ENCODE data around the gene TIMM50. TPM values are rescaled to one million over a fixed set of nuclear protein-coding genes. Genes with fewer than 3 reads are reported as not detected.
A peak's percentile ranks its signal among the peaks of the same experiment; 100 is the strongest.

Gene TIMM50
- total and polyA plus RNA-seq, 2 of the 8 experiments (the other 6 are each of a cell fraction or from before 2014, with no cell fraction given), result 155 to 187 TPM

- TF ChIP-seq SIN3A (conservative IDR thresholded peaks at IDR 0.05 in 1 of 2, IDR thresholded peaks at IDR 0.05 in 1 of 2; ENCODE audit: low read depth in 1 of 2, low read length in 2 of 2) (no peak; a peak in 1 of 4 replicates), TCF12 (IDR thresholded peaks at IDR 0.05; ENCODE audit: low read depth, low read length) (no peak), CBX8 (IDR thresholded peaks at IDR 0.05; ENCODE audit: borderline replicate concordance, low read depth, low read length) (no peak), NANOG (IDR thresholded peaks at IDR 0.05; ENCODE audit: insufficient read depth, low read depth, low read length, poor library complexity, severe bottlenecking) (no peak), ATF2 (IDR thresholded peaks at IDR 0.05; ENCODE audit: low read length) (no peak; the same call in 1 of the 2 replicates), TEAD4 (IDR thresholded peaks at IDR 0.05; ENCODE audit: low read depth, low read length) (no peak), SRF (IDR thresholded peaks at IDR 0.05; ENCODE audit: low read depth, low read length) (no peak), YY1 (IDR thresholded peaks at IDR 0.05; ENCODE audit: low read depth, low read length) (peak; percentile 78), RAD21 (IDR thresholded peaks at IDR 0.05 in 1 of 2, conservative IDR thresholded peaks at IDR 0.05 in 1 of 2; ENCODE audit: low read depth in 2 of 2, low read length in 2 of 2) (peak; percentile 97 to 99)
These were observed 51.8 kb downstream of the TIMM50 start, which contains the start of gene EID2B (continued) for GRCh38 chr19:39532233-39533002.

Measured in H1 (cell line).